Islet precursor cell (in vitro differentiated cells): Measurements from ENCODE around the gene GPR75.
A peak's percentile ranks its signal among the peaks of the same experiment; 100 is the strongest.
"Not testable (repeated sequence)": the region's sequence is repeated elsewhere in the genome, so short reads cannot be mapped to it uniquely, and the experiment has no call there.

Experiments
- DNase-seq: peaks from one replicate; pipeline ENCODE4 v3.0.0-alpha.2; 2018

The GPR75 gene

GRCh38 chr2:53851052-53851757 is 8.6 kb downstream of the GPR75 start:
- DNase-seq, result not testable (repeated sequence)

DNA sequence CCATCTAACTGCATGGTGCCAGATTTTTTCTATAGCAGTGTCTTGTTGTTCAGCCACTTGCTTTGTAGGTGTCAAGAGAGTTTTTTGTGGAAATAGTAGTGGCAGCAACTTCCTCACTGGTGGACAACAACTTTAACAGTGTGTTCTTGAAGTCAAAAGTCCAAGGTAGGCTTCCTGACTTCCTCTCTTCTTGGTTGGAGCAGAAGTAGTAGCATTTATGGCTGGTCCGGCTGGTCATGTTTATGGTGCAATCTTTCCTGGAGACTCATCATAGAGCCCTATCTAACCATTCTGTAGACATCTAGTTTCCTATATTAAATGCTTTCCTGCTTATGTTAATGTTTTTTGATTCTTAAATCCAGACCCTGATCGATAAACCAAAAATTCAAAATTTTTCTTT is 11.7 kb downstream of the GPR75 start:
- DNase-seq, result no peak

DNA sequence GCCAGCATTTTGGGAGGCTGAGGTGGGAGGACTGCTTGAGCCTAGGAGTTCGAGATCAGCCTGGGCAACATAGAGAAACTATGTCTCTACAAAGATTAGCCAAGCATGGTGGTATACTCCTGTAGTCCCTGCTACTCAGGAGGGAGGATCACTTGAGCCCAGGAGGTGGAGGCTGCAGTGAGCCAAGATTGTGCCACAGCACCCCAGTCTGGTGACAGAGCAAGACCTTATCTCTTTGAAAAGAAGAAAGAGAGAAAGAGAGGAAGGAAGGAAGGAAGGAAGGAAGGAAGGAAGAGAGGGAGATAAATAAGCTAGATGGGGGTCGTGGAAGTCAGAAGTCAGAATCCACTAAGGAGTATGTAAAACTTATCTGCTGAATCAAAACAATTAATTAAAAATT is 16.2 kb downstream of the GPR75 start:
- no peak for DNase-seq

DNA sequence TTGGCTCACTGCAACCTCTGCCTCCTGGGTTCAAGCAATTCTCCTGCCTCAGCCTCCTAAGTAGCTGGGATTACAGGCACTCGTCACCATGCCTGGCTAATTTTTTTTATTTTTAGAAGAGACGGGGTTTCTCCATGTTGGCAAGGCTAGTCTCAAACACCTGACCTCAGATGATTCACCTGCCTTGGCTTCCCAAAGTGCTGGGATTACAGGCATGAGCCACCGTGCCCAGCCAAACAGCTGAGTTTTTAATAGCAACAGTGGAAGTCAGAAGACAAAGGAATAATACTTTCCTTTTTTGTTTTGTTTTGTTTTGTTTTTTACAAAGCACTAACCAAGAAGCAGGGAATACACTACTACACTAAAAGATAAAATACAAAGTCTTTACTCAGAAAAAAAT is 16.9 kb downstream of the GPR75 start:
- DNase-seq, result no peak

DNA sequence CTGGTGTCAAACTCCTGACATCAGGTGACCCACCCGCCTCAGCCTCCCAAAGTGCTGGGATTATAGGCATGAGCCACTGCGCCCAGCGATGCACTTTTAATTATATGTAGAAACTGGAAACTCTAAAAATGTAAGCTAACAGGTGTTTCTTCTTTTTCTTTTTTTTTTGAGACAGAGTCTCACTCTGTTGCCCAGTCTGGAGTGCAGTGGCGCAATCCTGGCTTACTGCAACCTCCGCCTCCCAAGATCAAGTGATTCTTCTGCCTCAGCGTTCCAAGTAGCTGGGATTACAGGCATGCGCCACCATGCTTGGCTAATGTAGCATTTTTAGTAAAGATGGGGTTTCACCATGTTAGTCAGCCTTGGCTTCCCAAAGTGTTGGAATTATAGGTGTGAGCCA is 18.1 kb downstream of the GPR75 start:
- DNase-seq, result not testable (repeated sequence)

DNA sequence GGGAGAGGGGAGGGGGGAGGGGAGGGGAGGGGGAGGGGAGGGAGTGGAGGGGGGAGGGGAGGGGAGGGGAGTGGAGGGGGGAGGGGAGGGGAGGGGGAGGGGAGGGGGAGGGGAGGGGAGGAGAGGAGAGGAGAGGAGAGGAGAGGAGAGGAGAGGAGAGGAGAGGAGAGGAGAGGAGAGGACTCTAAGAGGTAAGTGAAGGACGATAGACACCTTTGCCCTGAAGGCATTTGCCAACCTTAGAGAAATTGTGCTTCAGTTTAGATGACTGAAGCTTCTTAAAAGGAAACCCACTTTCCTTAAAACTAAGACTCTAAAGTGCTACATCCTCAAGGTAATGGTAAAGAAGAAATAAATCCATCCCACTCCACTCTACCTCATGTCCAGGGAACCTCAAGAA is 19.2 kb downstream of the GPR75 start:
- no peak for DNase-seq

- not testable (repeated sequence) for DNase-seq
Observed at GRCh38 chr2:53829980-53830290, 29.8 kb downstream of the GPR75 start.

- no peak for DNase-seq
Observed at GRCh38 chr2:53829273-53829979, 30.3 kb downstream of the GPR75 start.

DNA sequence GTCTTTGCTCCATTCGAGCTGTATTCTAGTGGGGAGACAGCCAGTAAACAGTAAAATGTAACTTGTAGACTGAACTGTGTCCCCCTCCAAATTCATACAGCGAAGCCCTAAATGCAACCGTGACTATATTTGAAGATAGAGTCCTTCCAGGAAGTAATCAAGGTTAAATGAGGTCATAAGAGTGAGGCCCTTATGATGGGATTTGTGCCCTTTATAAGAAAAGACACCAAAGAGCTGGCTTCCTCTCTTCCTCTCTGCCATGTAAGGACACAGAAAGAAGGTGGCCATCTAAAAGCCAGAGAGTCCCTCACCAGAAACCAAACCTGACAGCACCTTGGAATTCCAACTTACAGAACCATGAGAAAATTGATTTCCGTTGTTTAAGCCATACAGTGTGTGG is 31.4 kb downstream of the GPR75 start:
- no peak for DNase-seq

DNA sequence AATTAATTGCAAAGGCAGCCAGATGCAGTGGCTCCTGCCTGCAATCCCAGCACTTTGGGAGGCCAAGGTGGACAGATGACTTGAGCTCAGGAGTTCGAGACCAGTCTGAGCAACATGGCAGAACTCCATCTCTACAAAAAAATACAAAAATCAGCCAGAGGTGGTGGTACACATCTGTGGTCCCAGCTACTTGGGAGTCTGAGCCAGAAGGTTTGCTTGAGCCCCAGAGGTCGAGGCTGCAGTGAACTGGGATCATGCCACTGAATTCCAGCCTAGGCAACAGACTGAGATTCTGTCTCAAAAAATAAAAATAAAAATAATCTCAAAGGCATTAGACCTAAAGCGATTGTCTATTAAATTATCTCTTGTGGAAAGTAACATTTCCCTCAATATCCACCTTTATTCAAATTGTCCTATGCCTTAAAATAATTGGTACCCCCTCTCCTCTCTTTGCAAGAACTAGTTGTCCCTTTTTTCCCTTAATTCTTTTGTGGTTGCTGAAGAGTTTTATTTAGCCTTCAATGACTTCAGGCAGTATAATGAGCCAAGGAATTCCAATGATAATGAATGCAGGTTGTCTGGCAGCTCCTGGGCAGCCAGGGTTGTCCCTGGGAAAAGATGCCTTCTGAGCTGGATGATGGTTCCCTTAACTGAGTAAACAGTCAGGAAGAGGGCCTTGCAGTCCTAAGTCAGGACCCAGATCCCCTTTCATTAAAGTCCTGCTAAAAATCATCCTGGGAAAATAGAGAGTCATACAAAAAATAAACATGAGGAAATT is 32.2 kb downstream of the GPR75 start:
- DNase-seq, result peak; percentile 61

GRCh38 chr2:53826587-53827397 is 33.0 kb downstream of the GPR75 start:
- no peak for DNase-seq

DNA sequence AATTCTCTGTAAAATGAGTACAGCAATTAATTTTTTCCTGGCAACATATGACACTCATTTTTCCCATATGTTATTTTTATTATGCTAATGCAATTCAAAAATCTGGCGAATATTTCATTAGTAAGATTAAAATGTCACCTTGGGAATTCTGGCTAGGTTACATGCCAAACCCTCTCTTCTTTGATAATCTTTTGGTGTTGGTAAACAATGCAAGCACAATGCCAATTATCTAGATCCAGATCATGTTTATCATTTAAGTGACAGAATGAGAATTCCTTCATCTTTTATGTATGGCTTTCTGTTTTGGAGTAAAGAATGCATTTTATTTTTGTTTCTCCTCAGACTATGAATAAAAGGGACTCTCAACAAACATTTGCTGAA is 33.7 kb downstream of the GPR75 start:
- no peak for DNase-seq

- not testable (repeated sequence) for DNase-seq
Observed at GRCh38 chr2:53823639-53824038, 36.1 kb downstream of the GPR75 start.

- DNase-seq, result no peak
Observed at GRCh38 chr2:53821810-53822209, 38.0 kb downstream of the GPR75 start.

DNA sequence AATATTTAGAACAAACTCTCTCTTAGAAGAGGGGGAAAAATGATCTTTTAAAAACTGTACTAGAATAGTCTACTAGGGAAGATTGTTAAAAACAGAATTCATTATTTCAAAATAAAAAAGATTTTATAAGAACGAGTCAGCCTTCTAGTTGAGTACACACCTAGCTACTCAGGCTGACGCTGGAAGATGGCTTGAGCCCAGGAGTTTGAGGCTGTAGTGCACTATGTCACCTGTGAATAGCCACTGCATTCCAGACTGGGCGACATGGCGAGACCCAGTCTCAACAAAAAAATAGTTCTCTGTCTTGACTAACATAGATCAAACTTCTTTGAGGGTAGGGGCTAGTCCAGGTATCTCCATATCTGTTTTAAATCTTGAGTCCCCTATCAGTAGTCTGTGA is 39.1 kb downstream of the GPR75 start:
- no peak for DNase-seq

- no peak for DNase-seq
Observed at GRCh38 chr2:53820048-53820447, 39.7 kb downstream of the GPR75 start.

- DNase-seq, result no peak
Observed at GRCh38 chr2:53819634-53820033, 40.1 kb downstream of the GPR75 start.

DNA sequence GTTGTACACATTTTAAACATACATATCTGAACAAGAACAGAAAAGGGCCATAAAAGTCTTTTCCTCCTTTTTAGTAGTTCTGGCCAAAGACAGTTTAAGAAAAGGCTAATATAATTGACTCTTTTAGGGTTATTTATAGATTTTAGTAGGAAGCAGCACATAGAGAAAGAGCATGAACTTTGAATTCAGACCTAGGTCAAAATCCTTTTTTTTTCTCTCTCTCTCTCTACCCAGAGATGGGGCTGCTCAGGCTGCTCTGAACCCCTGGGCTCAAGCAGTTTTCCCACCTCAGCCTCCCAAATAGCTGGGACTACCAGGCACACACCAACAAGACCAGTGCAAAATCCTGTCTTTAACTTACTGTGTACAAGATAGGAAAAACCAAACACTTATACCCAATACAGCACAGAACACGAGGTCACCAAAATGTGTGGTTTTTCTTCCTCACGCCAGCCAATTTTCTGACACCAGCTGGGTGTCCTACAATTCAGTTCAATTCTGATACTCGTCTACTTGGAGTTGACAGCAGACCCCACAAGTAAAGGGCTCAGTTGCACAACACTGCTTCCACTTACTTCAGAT is 40.8 kb downstream of the GPR75 start:
- DNase-seq, result no peak

DNA sequence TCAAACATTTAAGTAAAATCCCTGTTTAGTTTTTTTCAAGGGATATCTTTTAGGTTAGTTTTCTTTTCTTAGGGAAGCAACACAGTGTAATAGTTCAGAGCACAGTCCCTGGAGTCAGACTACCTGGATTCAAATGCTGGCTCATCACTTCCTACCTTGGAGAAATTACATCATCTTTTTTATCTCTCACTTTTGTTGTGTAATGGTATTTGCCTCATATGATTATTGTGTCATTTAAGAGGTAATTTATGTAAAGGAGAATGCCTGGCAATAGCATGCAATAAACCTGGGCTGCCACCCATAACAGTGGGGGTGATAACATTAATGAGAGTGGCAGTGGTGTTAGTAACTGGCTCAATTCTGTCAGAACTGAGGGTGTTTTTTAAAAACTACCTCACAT is 46.6 kb downstream of the GPR75 start:
- no peak for DNase-seq

DNA sequence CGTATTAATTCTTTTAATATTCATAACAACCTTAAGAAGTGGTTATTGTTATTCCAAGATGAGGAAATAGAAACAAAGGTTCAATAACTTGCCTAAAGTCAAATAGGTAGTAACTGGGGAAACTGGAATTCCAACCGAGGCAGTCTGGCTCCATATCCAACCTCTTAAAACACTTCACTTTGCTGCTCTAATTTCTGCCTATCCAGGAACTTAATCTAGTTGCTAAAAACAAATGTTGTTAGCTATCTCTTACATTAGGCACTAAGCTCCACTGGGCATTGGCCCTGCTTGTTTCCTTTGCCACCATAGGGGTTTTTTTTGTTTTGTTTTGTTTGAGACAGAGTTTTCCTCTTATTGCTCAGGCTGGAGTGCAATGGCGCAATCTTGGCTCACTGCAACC is 48.2 kb downstream of the GPR75 start:
- no peak for DNase-seq
